Activated CD4-positive, CD25-positive, alpha-beta regulatory T cell (primary cell): ENCODE measurements around the gene ABCA3.

ENCODE experiments used
- DNase-seq, 4 experiments: peaks; one replicate each; lab custom pipeline; 2025; lab: John Stamatoyannopoulos, UW

ABCA3 gene

GRCh38 chr16:2235234-2235651, 105.3 kb downstream of the ABCA3 start:
- DNase-seq: no peak

GRCh38 chr16:2234813-2235170, 105.7 kb downstream of the ABCA3 start:
- no peak for DNase-seq

GRCh38 chr16:2233872-2234812, 106.4 kb downstream of the ABCA3 start:
- DNase-seq: no peak

GRCh38 chr16:2233046-2233775, 107.3 kb downstream of the ABCA3 start:
- DNase-seq: no peak

GRCh38 chr16:2232094-2232990, 108.2 kb downstream of the ABCA3 start:
- DNase-seq: no peak

- DNase-seq: no peak
Observed at GRCh38 chr16:2231016-2231931, 109.3 kb downstream of the ABCA3 start.

- DNase-seq: no peak
Observed at GRCh38 chr16:2230376-2230775, 110.2 kb downstream of the ABCA3 start.

- DNase-seq: no peak
Observed at GRCh38 chr16:2229632-2230250, 110.8 kb downstream of the ABCA3 start.

- DNase-seq: no peak
Observed at GRCh38 chr16:2229091-2229490, 111.4 kb downstream of the ABCA3 start.

GRCh38 chr16:2228161-2228824, 112.2 kb downstream of the ABCA3 start:
- DNase-seq: no peak

GRCh38 chr16:2226918-2227317, 113.6 kb downstream of the ABCA3 start:
- no peak for DNase-seq

GRCh38 chr16:2226245-2226793, 114.2 kb downstream of the ABCA3 start:
- no peak for DNase-seq
